Keratinocyte (primary cell): ENCODE data around the gene PPP2R3C. TPM values are rescaled to one million over a fixed set of nuclear protein-coding genes. Genes with fewer than 3 reads are reported as not detected.

Source experiments
- DNase-seq: peaks from one replicate; pipeline ENCODE4 v3.0.0-alpha.2; 2011; ENCODE audit warnings: low read depth, missing footprints, low spot score
- FAIRE-seq: peaks from 2 replicates; lab custom pipeline; 2011; peaks lifted over from hg19 to GRCh38; lab: Jason Lieb, UNC
- H2AFZ ChIP-seq: 2 replicates; pipeline ENCODE4 v1.6.0; 2012; ENCODE audit warnings: low read length, control low read depth, inconsistent platforms; ENCODE audit not compliant: control insufficient read depth
- H3K27ac ChIP-seq: 2 replicates; pipeline ENCODE4 v1.5.1; 2011; ENCODE audit warnings: low read length; ENCODE audit not compliant: control insufficient read depth, insufficient read depth
- H3K27me3 ChIP-seq: 3 replicates; pipeline ENCODE4 v1.6.0; 2011; ENCODE audit warnings: low read length; ENCODE audit not compliant: control insufficient read depth, insufficient read depth; ENCODE audit errors: extremely low read depth
- H3K36me3 ChIP-seq, 2 experiments: 2 replicates in 1 of 2; 3 replicates in 1 of 2; pipeline ENCODE4 v1.5.1; 2011; ENCODE audit warnings: low read length in 2 of 2, mild to moderate bottlenecking in 1 of 2; ENCODE audit not compliant: control insufficient read depth in 2 of 2, insufficient read depth in 2 of 2; ENCODE audit errors: extremely low read depth in 1 of 2
- H3K4me1 ChIP-seq: 3 replicates; pipeline ENCODE4 v1.5.1; 2011; ENCODE audit warnings: low read length; ENCODE audit not compliant: control insufficient read depth, insufficient read depth; ENCODE audit errors: extremely low read depth
- H3K4me2 ChIP-seq: 3 replicates; pipeline ENCODE4 v1.6.0; 2011; ENCODE audit warnings: low read depth, low read length; ENCODE audit not compliant: control insufficient read depth, insufficient read depth; ENCODE audit errors: extremely low read depth
- H3K4me3 ChIP-seq, 3 experiments: fragments of 200-600 bp in 1 of 3; sonication (generic) in 1 of 3; 2 replicates in 2 of 3; 3 replicates in 1 of 3; pipeline ENCODE4 v1.5.1; 2011 to 2016; ENCODE audit warnings: low read length in 3 of 3, mild to moderate bottlenecking in 3 of 3, control low read depth in 2 of 3, inconsistent platforms in 1 of 3, low read depth in 1 of 3, mixed read lengths in 1 of 3, mixed run types in 1 of 3, moderate library complexity in 1 of 3; ENCODE audit not compliant: control insufficient read depth in 2 of 3, insufficient read depth in 2 of 3; ENCODE audit errors: extremely low read depth in 1 of 3
- H3K79me2 ChIP-seq: 2 replicates; pipeline ENCODE4 v1.6.0; 2012; ENCODE audit warnings: low read length; ENCODE audit not compliant: control insufficient read depth, insufficient read depth
- H3K9ac ChIP-seq: 3 replicates; pipeline ENCODE4 v1.6.0; 2011; ENCODE audit warnings: low read length; ENCODE audit not compliant: control insufficient read depth, insufficient read depth; ENCODE audit errors: extremely low read depth
- H3K9me1 ChIP-seq: 3 replicates; pipeline ENCODE4 v1.6.0; 2011; ENCODE audit warnings: low read length; ENCODE audit not compliant: control insufficient read depth, insufficient read depth; ENCODE audit errors: extremely low read depth
- H3K9me3 ChIP-seq: 2 replicates; pipeline ENCODE4 v1.5.1; 2012; ENCODE audit warnings: low read depth, low read length; ENCODE audit not compliant: control insufficient read depth
- H4K20me1 ChIP-seq: 3 replicates; pipeline ENCODE4 v1.6.0; 2011; ENCODE audit warnings: low read length; ENCODE audit not compliant: control insufficient read depth, insufficient read depth; ENCODE audit errors: extremely low read depth
- EZH2 ChIP-seq: IDR thresholded peaks from one replicate; pipeline ENCODE4 v1.6.1; 2012; ENCODE audit warnings: inconsistent platforms, mild to moderate bottlenecking, low read length, moderate library complexity
- dilution Hi-C: fragments of 300-500 bp; cut with MboI; formaldehyde crosslinking; loops from one replicate; pipeline ENCODE4 v1.7.0; 2020; ENCODE audit warnings: low sequenced_read_pairs; ENCODE audit not compliant: extremely low pct_ligation_motif_present
- polyA plus RNA-seq, 5 experiments: library from polyadenylated mRNA; depleted of rRNA in 3 of 5; stranded (reverse) in 3 of 5; stranded (forward) in 1 of 5; unstranded in 1 of 5; fragments of >200 nt; gene quantifications; 1 replicate in 1 of 5; 2 replicates in 3 of 5; 3 replicates in 1 of 5; pipeline versions ENCODE4 v1.2.1 to v1.2.3, GENCODE V29; 2011 to 2012; ENCODE audit warnings: missing spikeins in 2 of 5, low read depth in 1 of 5, low replicate concordance in 1 of 5
- TF ChIP-seq, protein P1 (sequence below), 3 experiments: IDR thresholded peaks in 1 of 3; conservative IDR thresholded peaks in 1 of 3; optimal IDR thresholded peaks in 1 of 3; 2 replicates in 2 of 3; 3 replicates in 1 of 3; pipeline versions ENCODE3 to v1.5.1; 2011; ENCODE audit warnings: low read length in 3 of 3, mild to moderate bottlenecking in 3 of 3, moderate library complexity in 2 of 3, control low read depth in 1 of 3, inconsistent platforms in 1 of 3; ENCODE audit not compliant: insufficient read depth in 2 of 3; ENCODE audit errors: extremely low read depth in 1 of 3

The PPP2R3C gene
- polyA plus RNA-seq, 1 donor (not counting 4 experiments of a cell fraction or from before 2014, with no cell fraction given), result 9.8 TPM

- Histone ChIP-seq H3K9ac (no peak overlapping the region), H2AFZ (no peak overlapping the region), H3K36me3 (peaks cover 0 to 3% of the 10 kb centered on the region in 2 experiments), H3K9me1 (no peaks in the 10 kb centered on the region), H4K20me1 (no peaks in the 10 kb centered on the region), H3K4me3 (no peak overlapping the region), H3K27ac (no peak overlapping the region), H3K27me3 (no peaks in the 10 kb centered on the region), H3K4me2 (no peak overlapping the region), H3K79me2 (peaks cover 27% of the 10 kb centered on the region), H3K9me3 (no peaks in the 10 kb centered on the region), H3K4me1 (peaks cover 2% of the 10 kb centered on the region)
- no peak for TF ChIP-seq EZH2
- TF ChIP-seq, protein P1, sequence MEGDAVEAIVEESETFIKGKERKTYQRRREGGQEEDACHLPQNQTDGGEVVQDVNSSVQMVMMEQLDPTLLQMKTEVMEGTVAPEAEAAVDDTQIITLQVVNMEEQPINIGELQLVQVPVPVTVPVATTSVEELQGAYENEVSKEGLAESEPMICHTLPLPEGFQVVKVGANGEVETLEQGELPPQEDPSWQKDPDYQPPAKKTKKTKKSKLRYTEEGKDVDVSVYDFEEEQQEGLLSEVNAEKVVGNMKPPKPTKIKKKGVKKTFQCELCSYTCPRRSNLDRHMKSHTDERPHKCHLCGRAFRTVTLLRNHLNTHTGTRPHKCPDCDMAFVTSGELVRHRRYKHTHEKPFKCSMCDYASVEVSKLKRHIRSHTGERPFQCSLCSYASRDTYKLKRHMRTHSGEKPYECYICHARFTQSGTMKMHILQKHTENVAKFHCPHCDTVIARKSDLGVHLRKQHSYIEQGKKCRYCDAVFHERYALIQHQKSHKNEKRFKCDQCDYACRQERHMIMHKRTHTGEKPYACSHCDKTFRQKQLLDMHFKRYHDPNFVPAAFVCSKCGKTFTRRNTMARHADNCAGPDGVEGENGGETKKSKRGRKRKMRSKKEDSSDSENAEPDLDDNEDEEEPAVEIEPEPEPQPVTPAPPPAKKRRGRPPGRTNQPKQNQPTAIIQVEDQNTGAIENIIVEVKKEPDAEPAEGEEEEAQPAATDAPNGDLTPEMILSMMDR (optimal IDR thresholded peaks at IDR 0.05 in 1 of 3, IDR thresholded peaks at IDR 0.05 in 1 of 3, conservative IDR thresholded peaks at IDR 0.05 in 1 of 3; ENCODE audit: extremely low read depth in 1 of 3, insufficient read depth in 2 of 3, low read length in 3 of 3), result no peak
- DNase-seq, result no peak
- dilution Hi-C loops, result no loop called here
- no peak for FAIRE-seq
Measured at GRCh38 chr14:35052637-35053036, 69.2 kb downstream of the PPP2R3C start.

GRCh38 chr14:35051796-35052195 lies 70.0 kb downstream of the PPP2R3C start:
- peaks cover 6% of the 10 kb centered on the region for H3K4me1 ChIP-seq
- no peak overlapping the region for H3K4me3 ChIP-seq
- H3K27ac ChIP-seq, result no peak overlapping the region
- H2AFZ ChIP-seq, result no peak overlapping the region
- no peaks in the 10 kb centered on the region for H3K27me3 ChIP-seq
- FAIRE-seq, result no peak
- dilution Hi-C loops, result no loop called here
- no peak overlapping the region for H3K9ac ChIP-seq
- DNase-seq, result no peak
- H4K20me1 ChIP-seq, result no peaks in the 10 kb centered on the region
- no peaks in the 10 kb centered on the region for H3K9me3 ChIP-seq
- no peak overlapping the region for H3K4me2 ChIP-seq
- peaks cover 33% of the 10 kb centered on the region for H3K79me2 ChIP-seq
- H3K9me1 ChIP-seq, result no peaks in the 10 kb centered on the region
- peaks cover 0 to 3% of the 10 kb centered on the region in 2 experiments for H3K36me3 ChIP-seq
- TF ChIP-seq EZH2, result no peak
- TF ChIP-seq, protein P1 (optimal IDR thresholded peaks at IDR 0.05 in 1 of 3, IDR thresholded peaks at IDR 0.05 in 1 of 3, conservative IDR thresholded peaks at IDR 0.05 in 1 of 3; ENCODE audit: extremely low read depth in 1 of 3, insufficient read depth in 2 of 3, low read length in 3 of 3), result no peak
